Measurements from ENCODE around the gene POFUT2.
"Not testable (repeated sequence)": the region's sequence is repeated elsewhere in the genome, so short reads cannot be mapped to it uniquely, and the experiment has no call there.

The POFUT2 gene

DNA sequence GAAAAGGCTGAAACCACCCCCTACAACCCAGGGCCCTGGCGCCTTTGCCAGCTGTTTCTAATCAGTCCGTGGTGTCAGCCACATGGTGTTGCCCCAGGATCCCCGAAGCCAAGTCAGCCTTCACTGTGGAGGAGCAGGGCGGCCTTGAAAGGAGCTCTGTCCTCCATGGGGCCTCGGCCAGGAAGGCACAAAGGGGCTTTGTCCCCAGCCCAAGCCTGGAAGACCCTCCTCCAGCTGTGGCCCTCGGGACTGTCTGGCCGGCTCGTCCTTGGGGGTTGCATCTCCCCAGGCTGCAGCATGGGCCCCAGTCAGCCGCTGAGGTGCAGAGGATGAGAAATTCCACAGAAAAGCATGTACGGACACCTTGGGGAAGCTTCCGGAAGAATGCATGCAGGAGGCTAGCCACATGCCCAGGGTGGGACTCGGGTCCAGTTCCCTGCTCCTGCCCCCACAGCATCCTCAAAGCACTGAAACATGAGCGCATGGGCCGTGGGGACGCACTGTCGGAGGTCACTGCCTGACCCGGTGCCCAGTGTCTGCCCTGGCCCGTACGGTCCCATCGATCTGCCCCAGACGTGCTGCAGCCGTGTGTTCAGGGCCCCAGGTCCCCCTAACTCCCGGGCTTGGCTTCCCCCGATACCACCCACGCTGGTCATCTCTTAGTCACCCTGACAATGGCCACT is 38.6 kb upstream of the POFUT2 start:
- DNase-seq: no peak

DNA sequence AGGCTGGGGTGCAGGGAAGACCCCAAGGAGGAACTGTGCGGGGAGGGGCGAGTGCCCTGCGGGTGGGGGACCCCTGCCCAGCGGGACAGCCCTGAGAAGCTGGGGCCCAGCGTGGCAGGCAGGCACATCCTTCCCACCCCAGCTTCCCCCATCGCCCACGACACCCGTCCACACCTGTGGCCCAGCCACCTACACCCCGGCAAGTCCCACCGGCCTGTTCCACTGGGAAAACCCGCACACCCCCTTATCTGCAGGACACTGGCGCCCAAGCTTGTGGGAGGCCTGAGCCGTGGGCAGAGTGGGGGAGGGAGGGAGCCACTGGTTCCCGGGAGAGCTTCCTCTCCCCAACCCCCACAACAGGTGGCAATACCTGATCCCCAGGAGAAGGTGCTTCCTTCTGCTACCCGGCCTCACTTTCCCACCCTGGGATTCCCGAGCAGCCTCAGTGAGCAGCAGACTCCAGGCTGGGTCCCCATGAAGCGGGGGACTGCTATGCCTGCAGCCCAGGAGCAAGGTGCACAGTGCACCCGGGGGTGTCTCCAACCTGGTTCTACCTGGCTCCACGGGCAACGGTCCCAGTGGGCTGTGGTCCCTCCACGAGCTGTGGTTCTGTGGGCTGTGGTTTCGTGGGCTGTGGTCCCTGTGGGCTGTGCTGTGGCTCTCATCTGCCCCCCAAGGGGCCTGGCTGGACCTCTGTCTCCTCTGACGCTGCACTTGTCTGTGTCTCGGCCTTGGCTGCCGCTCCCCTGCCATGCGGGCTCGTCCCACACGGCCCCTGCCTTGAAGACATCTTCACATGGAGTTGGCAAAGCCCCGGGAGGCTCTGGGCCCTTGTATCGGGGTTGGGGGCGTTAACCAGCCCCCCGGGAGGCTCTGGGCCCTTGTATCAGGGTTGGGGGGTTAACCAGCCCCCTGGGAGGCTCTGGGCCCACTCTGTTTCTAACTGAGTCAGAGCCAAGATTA is 37.8 kb upstream of the POFUT2 start:
- no peak for DNase-seq

DNA sequence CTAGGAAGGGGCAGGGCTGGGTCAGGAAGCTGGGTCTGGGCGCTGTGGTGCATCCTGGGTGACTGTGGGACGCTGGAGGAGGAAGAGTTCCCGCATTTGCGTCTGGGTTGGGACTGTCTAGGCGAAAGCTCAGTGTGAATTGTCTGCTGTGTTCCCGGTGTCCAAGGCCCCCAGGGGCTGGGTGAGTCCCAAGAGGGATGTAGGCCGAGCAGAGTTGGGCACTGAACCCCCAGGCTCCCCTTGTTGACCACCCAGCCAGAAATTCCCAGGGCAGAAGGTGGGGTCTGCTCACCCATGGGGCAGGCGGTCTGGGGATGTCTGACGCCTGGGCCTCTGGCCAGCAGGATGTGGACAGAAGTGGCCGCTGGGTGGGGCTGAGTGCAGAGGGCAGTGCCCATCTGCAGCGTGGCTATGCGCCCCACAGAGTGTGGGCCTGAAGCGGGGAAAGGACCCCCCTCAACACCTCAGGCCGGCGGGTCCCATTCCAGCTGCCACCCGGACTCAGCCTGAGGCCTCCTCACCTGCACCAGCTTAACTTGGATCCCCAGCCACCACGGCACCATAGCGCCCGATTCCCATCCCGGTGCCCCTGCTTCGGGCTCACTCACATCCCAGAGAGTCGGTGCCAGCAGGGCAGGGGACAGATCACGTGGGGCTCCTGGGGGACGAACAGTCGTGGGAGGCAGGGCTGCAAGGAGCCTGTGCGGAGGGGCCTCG is 37.0 kb upstream of the POFUT2 start:
- no peak for DNase-seq

DNA sequence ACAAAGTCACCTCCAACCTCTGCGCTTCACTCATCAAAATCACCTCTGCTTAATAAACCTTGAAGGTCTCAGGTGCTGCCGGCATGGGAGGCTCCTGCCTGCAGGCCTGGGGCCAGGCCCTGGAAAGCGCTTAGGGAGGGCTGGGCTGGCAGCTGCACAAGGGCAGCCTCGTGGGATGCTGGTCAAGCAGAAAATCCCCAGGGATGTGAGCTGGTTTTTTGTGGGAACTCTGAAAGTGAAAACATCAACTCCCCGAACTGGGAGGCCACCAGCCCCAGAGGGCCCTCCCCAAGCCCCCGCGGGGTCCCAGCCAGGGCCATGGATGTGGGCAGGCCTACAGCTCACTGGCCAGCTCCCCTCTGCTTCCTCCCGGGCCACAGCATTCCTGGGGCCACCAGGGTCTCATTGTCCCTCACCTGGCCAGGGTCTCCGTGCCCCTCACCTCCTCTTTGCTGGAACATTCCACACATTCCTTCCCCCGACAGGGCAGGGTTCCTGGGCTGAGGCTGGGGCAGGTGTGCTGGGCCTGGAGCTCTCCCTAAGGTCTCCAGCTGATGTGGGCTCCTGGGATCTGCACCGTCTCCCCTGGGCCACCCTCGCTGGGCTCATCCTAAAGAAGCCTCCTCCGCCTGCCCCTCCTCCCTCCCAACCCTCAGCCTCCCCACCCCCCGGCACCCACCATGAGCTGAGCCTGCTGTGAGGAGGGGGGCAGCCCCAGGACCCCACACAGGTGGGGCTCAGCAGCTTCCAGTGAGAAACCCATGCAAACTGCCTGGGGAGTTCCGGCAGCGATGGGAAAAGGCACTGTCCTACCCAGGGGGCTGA is 36.0 kb upstream of the POFUT2 start:
- no peak for DNase-seq

DNA sequence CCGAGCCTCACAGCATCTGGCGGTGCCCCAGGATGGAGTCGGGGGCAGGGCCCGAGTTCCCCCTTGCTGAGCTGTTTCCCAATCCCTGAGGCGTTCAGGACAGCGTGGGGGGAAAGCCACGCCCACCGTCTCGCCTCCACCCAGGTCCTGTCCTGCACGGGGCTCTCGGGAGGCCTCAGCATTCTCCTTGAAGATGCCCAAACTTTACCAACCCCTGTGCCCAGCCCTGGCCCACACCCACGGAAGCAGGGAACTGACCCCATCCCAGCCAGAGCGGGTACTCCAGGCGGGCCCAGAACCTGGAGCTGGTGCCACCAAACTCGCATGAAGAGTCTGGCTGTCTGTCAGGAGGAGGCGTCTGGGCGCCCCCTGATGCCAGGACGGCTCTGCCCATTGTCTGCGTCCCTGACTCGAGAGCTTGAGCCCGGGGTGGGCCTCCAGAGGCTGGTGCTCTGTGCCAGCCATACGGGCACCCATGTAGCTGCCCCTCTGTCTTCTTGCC is 35.3 kb upstream of the POFUT2 start:
- DNase-seq: no peak

DNA sequence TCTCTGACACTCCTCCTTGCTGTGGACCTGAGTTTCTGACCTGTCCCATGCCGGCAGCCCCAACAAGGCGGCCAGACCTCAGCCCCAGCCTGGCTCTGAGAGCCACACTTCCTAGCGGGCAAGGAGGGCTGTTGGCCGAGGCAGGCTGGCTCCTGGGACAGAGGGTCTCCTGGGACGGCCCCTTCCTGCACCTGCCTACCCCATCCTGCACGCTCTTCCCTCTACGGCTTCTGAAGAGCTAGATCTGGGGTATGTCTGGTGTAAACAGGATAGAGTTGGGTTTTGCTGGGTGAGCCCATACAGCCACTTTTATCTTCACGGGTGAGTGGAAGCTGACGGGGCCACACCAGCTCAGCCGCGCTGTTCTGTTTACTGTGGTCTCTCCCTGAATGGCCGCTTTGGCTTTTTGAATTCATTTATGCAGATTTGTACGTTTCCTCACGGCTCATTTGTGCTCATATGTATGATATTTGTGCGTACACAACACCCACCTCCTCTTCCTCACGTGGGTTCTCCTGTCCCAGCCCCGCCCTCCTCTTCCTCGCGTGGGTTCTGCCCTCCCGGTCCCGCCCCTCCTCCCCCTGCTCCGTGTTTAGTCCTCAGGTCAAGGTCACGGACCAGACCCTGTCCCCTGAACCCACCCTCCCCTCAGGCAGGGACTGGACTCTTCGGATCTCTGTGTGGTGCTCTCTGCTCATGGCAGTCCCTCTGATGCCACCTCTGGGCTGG is 34.7 kb upstream of the POFUT2 start:
- DNase-seq: no peak

DNA sequence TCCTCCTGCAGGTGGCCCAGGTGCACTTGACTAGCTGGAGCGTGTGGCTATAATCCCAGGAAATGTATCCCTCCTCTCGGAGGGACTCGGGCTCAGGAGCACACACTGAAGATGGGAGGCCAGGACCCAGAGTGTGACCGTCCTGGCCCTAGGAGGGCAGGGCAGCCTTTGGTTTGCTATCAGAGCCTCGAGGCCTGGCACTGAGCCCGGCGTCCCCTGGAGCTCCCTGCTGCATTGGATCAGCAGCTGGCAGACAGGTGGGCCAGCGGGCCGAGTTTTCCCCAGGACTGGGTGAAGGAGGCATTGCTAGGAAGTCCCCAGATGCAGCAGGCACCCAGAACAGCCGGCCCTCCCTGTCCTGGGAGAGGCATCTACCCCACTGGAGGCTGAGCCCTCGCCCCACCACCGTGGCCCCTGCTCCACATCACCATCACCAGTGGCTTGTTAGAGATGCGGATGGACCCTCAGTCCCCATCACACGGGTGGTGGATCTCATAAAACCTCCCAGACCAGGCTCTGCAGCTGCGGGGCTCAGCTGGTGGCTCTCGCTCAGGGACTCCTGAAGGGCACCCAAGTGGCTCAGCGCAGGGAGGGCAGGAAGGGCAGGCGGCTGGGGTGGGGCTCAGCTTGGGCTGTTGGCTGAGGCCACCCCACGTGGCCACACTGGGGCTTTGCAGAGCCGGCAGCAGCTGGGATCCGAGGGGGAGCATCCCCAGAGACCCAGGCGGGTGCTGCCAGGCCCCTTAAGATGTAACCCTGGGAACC is 32.7 kb upstream of the POFUT2 start:
- no peak for DNase-seq

DNA sequence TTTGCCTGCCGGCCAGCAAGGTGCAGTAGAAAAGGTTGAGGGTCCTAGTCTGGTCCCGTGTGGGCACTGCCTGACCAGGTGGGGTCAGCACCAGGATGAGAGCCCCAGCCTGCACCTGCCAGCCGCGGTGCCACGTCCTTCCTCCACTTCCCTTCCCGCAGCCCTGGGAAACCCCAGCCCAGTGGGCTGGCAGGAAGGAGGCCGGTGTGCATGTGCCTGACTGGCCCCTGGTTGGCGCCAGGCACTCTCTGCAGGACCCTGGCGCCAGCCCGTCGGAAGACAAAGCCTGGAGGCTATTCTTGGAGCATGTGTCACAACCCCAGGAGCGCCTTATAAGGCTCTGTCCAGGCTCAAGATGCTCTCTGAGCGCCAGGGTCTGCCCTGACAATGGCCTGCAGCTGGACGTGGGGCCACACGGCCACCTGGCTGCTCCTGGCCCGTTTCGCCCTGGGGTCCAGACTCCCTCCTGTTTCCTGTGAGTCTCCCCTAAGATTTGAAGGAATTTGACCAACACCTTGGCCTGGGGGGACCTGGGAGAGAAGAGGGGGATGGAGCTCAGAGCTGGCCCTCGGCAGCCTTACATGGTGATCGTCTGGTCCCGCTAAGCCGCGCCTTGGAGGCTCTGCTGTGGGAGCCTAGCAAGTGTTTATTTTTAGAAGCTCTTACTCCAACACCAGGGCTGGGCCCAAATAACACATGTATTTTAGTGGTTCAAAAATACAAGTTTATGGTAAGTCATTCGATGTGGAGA is 31.9 kb upstream of the POFUT2 start:
- DNase-seq: no peak

DNA sequence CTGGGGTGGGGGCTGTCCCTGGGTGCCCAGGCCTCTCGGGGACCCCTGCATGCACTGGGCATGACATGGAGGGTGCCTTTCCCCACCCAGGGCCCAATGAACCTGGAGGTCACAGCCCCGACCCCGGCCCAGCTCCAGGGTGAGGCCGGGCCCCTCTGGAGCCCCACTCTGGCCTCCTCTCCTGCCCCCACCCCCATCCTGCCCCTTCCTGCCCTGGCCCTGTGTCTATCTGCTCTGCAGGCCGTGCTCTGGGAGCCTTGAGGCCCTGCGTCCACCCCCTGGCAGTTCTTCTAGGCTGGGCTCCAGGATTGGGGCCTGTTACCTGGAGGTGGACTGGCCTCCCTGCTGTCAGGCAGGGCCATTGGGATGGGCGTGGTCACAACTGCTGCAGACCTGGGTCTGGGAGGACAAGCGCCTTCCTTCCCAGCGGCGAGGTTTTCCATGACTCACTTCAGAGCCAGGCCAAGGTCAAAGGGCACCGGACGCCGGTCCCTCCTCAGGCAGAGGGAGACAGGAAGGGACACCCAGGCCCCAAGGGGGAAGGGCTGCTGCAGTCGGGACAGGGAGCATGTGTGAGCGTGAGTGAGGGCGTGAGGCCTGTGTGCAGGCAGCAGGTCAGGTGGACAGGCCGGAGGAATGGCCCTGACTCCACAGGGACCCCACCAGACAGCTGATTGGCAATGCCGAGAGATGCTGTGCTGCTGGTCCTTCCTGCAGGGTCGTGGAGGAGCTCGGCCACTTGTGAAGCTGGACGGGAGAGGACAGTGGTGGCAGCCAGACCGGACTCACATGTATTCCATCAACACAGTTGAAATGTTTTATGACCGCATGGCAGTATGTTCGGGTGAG is 31.1 kb upstream of the POFUT2 start:
- DNase-seq: no peak

DNA sequence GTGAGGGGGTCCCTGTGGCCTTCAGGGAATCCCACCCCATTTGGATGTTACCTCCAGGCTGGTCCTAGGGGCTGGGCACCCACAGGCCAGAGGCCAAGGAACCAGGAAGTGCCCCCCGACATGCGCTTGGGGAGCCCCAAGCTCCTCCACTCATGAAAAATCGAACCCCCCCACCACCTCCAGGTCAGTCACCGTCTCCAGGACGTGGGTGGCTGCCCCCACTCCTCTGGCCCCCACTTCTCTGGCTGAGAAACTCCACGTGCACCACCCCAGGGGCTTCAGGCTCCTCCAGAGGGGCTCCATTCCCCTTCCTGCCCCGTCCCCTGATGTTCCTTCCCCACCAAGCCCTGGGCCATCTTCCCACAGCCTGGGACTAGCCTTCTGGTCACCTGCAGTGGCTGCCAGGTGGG is 30.5 kb upstream of the POFUT2 start:
- no peak for DNase-seq

DNA sequence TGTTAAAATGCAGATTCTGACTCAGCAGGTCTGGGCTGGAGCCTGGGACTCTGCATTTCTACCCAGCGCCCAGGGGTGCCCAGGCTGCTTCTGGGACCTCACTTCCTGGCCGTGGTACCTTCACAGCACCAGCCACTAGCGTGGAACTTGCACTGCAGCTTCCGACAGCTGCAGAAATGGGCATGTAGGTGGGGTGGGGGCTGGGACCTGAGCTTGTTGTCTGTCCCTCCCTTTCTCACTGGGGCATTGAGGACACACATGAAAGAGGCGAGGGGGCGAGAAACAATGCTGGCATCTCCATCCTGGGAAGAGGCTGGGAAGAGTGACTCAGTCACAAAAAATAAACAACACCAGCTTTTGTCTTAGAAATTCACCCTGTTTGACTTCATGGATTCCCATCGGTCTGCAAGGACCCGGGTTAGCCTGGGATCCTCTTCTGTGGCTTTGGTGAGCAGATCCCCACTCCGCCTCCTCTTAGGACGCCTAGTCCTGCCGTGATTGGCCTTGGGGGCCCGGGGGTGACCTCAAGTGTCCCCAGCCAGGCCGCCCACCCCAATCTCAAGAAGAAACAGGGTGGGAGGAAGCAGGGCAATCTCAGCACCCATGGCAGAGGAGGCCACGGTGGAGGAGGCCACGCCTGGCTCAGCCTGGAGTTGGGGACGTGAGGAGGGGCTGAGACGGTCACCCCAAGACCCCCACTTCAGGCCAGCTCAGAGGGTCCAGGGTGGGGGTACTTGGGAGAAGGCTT is 29.9 kb upstream of the POFUT2 start:
- no peak for DNase-seq

DNA sequence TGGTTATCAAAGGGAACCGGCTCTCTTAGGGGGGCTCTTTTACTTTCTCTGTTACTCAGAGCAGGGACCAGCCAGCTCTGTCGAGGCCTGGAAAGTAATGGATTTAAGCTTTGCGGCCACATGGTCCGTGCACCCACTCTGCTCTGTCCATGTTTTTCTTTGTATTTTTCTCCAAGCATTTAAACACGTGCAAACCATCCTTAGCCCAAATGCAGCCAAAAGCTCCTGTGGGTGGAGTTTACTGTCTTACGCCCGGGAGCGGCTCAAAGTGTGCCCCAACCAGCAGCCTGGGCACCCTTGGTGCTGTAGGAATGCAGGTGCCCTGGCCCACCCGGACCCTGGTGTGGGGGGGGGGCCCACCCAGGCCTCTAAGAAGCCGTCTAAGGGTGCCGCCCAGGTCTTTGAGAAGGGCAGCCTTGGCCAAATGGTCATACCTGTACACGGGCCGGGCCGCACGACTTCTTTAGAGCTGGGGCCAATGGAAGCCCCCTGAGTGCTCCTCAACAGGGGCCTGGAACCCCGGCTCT is 29.2 kb upstream of the POFUT2 start:
- DNase-seq: no peak

DNA sequence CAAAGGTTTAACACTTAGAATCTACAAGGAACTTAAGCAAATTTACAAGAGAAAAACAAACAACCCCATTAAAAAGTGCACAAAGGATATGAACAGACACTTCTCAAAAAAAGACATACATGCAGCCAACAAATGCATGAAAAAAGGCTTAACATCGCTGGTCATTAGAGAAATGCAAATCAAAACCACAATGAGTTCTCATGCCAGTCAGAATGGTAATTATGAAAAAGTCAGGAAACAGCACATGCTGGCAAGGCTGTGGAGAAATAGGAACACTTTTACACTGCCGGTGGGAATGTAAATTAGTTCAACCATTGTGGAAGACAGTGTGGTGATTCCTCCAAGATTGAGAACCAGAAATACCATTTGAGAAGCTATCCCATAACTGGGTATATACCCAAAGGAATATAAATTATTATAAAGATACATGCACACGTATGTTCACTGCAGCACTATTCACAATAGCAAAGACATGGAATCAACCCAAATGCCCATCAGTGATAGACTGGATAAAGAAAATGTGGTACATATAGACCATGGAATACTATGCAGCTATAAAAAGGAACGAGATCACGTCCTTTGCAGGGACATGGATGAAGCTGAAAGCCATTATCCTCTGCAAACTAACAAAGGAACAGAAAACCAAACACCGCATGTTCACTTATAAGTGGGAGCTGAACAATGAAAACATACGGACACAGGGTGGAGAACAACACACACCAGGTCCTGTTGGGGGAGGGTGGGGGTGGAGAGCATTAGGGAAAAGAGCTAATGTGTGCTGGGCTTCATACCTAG is 28.2 kb upstream of the POFUT2 start:
- DNase-seq: not testable (repeated sequence)

DNA sequence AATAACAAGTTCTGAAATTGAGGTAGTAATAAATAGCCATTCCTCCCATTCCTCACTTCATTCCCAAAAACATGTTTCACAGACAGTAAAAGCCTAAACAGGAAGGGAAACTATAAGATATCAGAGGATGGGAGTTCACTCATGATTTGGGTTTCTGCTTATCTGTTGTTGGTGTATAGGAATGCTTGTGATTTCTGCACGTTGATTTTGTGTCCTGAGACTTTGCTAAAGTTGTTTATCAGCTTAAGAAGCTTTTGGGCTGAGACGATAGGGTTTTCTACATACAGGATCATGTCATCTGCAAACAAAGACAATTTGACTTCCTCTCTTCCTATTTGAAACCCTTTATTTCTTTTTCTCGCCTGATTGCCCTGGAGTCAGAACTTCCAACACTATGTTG is 26.0 kb upstream of the POFUT2 start:
- no peak for DNase-seq

DNA sequence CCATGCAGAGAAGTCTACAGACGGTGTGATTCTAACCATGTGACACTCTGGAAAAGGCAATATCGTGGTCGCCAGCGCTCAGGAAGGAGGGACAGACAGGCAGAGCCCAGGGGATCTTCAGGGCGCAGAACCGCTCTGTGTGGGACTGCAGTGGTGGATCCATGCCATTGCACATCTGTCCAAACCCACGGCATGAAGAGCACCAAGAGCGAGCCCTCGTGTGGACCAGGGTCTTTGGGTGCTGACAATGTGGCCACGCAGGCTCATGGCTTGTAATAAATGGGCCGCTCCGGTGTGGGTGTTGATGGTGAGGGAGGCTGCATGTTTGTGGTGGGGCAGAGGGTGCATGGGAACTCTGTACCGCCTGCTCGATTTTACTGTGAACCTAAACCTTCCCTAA is 25.3 kb upstream of the POFUT2 start:
- no peak for DNase-seq

DNA sequence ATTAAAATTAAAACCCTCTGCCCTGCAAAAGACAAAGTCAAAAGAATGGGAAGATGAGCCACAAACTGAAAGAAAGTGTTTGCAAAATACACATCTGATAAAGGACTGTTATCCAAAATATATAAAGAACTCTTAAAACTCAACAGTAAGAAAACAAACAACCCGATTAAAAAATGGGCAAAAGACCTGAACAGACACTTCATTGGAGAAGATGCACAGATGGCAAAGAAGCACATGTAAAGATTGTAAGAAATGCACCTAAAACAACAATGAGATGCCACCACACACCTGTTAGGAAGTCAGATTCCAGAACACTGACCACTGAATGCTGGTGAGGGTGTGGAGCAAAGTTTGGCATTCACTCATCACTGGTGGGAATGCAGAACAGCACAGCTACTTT is 24.6 kb upstream of the POFUT2 start:
- no peak for DNase-seq

DNA sequence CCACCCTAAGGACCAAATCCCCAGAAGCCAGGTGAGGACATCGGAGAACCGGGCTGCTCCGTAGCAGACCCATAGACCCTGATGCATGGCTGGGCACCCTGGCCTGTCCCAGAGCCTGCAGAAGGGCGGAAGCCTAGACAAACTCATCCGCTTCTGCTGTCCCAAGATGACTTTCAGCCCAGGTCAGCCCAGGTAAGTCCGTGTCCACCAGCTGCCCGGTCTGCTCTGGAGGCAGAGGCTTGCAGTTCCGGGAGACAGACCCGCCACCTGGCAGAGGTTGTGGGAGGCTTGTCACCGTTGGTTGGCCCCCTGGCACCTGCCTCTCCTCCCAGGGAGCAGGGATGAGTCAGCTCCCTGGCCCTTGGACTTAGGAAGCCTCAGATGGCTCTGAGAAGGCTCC is 22.8 kb upstream of the POFUT2 start:
- DNase-seq: no peak

Measured in activated CD4-positive, alpha-beta T cell treated with anti-CD3 and anti-CD28 coated beads, Interleukin-2, amount 50 U/mL, for 48 hours (primary cell).